Measurements from ENCODE around the gene KIAA1614. TPM values are rescaled to one million over a fixed set of nuclear protein-coding genes. Genes with fewer than 3 reads are reported as not detected.
A peak's percentile ranks its signal among the peaks of the same experiment; 100 is the strongest.

Gene KIAA1614
- total RNA-seq, 1 donor from 2014 or later = 0.16 TPM

GRCh38 chr1:180975551-180975950 lies 62.9 kb downstream of the KIAA1614 start:
- no peak for DNase-seq
- H3K27me3 Mint-ChIP-seq = no peaks in the 10 kb centered on the region
- no peaks in the 10 kb centered on the region for H3K9me3 Mint-ChIP-seq
- peaks cover 73% of the 10 kb centered on the region for H3K36me3 Mint-ChIP-seq (ENCODE audit: low read depth)
- intact Hi-C loops (cut with micrococcal nuclease) = no loop called here
- H3K4me1 Mint-ChIP-seq = peaks cover 28% of the 10 kb centered on the region
- H3K27ac Mint-ChIP-seq = no peak overlapping the region
- H3K4me3 Mint-ChIP-seq = no peak overlapping the region

- intact Hi-C loops (cut with micrococcal nuclease) = no loop called here
- Mint-ChIP-seq H3K4me3 (no peak overlapping the region), H3K4me1 (peaks cover 31% of the 10 kb centered on the region), H3K9me3 (no peaks in the 10 kb centered on the region), H3K27ac (peak overlapping the region; percentile 25), H3K27me3 (no peaks in the 10 kb centered on the region), H3K36me3 (ENCODE audit: low read depth) (peaks cover 72% of the 10 kb centered on the region)
- no peak for DNase-seq
These were observed 63.5 kb downstream of the KIAA1614 start for GRCh38 chr1:180976191-180976590.

DNA sequence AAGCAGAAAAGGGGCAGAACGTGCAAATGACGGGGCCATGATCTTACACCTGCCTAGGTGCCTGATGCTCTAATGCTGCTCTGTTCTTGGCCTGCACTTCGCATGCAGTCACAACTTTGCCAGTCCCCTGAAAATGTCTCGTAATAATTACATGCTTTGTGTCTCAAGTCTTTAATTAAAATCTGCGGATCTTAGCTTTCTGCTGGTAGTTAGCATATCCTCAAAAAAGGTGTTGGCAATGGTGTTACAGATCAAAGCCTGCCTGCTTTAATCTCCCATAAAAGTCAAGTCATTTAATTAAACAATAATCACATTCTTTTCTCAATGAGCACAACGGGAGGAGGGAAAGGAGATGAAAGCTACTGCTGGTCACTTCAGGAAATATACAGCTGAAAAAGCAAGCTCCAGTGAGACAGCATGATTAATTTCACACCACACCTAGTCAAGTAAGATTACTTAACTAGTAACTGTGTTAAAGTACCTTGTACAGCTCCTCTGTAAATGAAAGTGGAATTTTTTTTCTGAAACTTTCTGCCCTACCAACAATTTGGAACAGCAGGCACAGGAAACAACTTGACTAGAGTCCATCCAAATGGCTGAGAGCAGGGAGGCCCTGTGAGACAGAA lies 64.1 kb downstream of the KIAA1614 start:
- Mint-ChIP-seq H3K4me3 (no peak overlapping the region), H3K27me3 (no peaks in the 10 kb centered on the region), H3K4me1 (peaks cover 35% of the 10 kb centered on the region), H3K36me3 (ENCODE audit: low read depth) (peaks cover 70% of the 10 kb centered on the region), H3K27ac (peak overlapping the region; percentile 41), H3K9me3 (no peaks in the 10 kb centered on the region)
- intact Hi-C loops (cut with micrococcal nuclease) = no loop called here
- DNase-seq = no peak

GRCh38 chr1:180981596-180982387 lies 69.1 kb downstream of the KIAA1614 start:
- H3K27me3 Mint-ChIP-seq = no peaks in the 10 kb centered on the region
- H3K4me1 Mint-ChIP-seq = peaks cover 36% of the 10 kb centered on the region
- H3K27ac Mint-ChIP-seq = peak overlapping the region; percentile 86
- intact Hi-C loops (cut with micrococcal nuclease) = loop anchor here (1.0 to 5.0 kb wide), 3 partner anchors 33 to 349 kb away; partner anchors contain the start of gene XPR1
- H3K9me3 Mint-ChIP-seq = no peaks in the 10 kb centered on the region
- DNase-seq = peak; percentile 90
- peak overlapping the region; percentile 58 for H3K4me3 Mint-ChIP-seq
- H3K36me3 Mint-ChIP-seq (ENCODE audit: low read depth) = peaks cover 72% of the 10 kb centered on the region

DNA sequence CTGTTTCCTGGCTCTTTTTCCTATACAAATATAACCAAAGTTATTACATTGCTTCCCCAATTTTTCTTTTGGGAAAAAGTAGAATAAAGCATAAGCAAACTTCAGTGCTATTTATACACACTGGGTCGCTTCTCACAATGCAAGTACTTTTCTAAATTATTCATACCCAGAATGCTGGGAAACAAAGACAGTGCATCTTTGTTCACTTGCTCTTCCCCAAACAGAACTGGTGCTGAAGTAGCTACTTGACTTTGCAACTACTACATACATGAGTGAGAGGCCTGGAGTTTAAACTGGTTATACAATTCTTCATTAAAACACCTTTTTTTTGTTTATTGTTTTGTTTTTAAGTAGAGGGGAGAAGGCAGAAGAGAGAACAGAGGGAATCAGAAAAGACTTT lies 69.7 kb downstream of the KIAA1614 start:
- no peak for DNase-seq
- Mint-ChIP-seq H3K27me3 (no peaks in the 10 kb centered on the region), H3K27ac (peak overlapping the region; percentile 70), H3K36me3 (ENCODE audit: low read depth) (peaks cover 74% of the 10 kb centered on the region), H3K9me3 (no peaks in the 10 kb centered on the region), H3K4me3 (peak overlapping the region; percentile 58), H3K4me1 (peaks cover 31% of the 10 kb centered on the region)
- intact Hi-C loops (cut with micrococcal nuclease) = loop anchor here (5.0 kb wide), 1 partner anchor 160 kb away; no protein-coding TSS in a partner anchor

DNA sequence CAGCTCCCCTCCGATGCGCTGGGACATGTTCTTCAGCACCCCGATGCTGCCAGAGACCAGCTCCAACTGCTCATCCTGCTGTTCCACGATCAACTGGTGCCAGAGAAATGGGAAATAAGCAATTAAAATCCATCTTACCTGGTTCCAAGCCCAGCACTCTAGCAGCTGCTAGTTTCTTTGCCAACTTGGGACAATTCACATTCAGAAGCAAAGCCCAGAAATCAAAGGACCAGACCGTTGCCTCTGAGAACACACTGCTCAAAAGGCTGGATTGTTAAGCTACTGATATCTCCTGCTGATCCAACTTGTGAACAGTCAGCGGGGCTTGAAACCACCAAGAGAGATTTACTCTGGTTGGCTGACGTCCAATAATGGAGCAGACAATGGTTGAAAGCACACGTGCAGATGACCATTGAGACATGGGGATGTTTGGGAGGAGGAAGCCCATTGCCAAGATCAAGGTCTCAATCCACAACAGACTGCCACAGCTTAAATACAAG lies 75.6 kb downstream of the KIAA1614 start:
- Mint-ChIP-seq H3K27ac (no peak overlapping the region), H3K4me3 (no peak overlapping the region), H3K9me3 (no peaks in the 10 kb centered on the region), H3K36me3 (ENCODE audit: low read depth) (peaks cover 76% of the 10 kb centered on the region), H3K4me1 (no peaks in the 10 kb centered on the region), H3K27me3 (no peaks in the 10 kb centered on the region)
- no peak for DNase-seq
- intact Hi-C loops (cut with micrococcal nuclease) = no loop called here

GRCh38 chr1:180994262-180994661 lies 81.6 kb downstream of the KIAA1614 start:
- H3K4me3 Mint-ChIP-seq = no peak overlapping the region
- H3K36me3 Mint-ChIP-seq (ENCODE audit: low read depth) = peaks cover 49% of the 10 kb centered on the region
- peak; percentile 52 for DNase-seq
- H3K27ac Mint-ChIP-seq = peak overlapping the region; percentile 52
- peaks cover 3% of the 10 kb centered on the region for H3K4me1 Mint-ChIP-seq
- no peaks in the 10 kb centered on the region for H3K9me3 Mint-ChIP-seq
- no peaks in the 10 kb centered on the region for H3K27me3 Mint-ChIP-seq
- intact Hi-C loops (cut with micrococcal nuclease) = no loop called here

GRCh38 chr1:180997843-180998504 lies 85.3 kb downstream of the KIAA1614 start:
- H3K36me3 Mint-ChIP-seq (ENCODE audit: low read depth) = peaks cover 46% of the 10 kb centered on the region
- H3K4me1 Mint-ChIP-seq = peaks cover 9% of the 10 kb centered on the region
- H3K27me3 Mint-ChIP-seq = no peaks in the 10 kb centered on the region
- H3K4me3 Mint-ChIP-seq = no peak overlapping the region
- no peak overlapping the region for H3K27ac Mint-ChIP-seq
- no peaks in the 10 kb centered on the region for H3K9me3 Mint-ChIP-seq
- intact Hi-C loops (cut with micrococcal nuclease) = no loop called here
- no peak for DNase-seq

Other genes with a start within 250 kb of the KIAA1614 start
- gene STX6, start 110.0 kb downstream of the KIAA1614 start, total RNA-seq = 31.9 and 33.6 TPM in 2 replicates
- 14.6 and 16.2 TPM in 2 replicates for gene MR1, start 121.1 kb downstream of the KIAA1614 start, total RNA-seq
- gene IER5, start 175.8 kb downstream of the KIAA1614 start, total RNA-seq = 48.3 and 48.6 TPM in 2 replicates